Measurements from ENCODE around the gene MOB1B.

DNA sequence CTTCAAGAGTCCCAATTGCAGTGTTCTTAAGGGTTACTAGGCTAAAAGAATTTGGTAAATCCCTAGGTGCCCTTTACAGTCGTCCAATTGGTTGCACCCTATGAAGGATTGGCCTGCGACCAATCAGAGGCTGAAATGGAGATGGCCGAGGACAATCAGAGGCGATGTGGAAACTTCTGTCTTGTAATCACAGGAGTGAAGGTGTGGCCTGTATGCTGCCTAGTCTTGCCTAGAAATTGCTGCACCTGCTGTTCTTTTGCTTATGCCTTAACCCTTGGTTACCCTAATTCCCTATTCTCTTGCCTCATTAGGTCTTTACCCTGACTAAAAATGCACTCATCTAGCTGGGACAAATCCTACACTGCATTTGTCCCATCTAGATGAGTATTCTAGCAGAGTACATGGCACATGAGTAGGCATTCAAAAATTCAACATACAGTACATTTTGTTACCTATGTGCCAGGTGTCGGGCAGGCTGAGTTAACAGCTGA is 90.3 kb downstream of the MOB1B start:
- TF ChIP-seq, protein P1, sequence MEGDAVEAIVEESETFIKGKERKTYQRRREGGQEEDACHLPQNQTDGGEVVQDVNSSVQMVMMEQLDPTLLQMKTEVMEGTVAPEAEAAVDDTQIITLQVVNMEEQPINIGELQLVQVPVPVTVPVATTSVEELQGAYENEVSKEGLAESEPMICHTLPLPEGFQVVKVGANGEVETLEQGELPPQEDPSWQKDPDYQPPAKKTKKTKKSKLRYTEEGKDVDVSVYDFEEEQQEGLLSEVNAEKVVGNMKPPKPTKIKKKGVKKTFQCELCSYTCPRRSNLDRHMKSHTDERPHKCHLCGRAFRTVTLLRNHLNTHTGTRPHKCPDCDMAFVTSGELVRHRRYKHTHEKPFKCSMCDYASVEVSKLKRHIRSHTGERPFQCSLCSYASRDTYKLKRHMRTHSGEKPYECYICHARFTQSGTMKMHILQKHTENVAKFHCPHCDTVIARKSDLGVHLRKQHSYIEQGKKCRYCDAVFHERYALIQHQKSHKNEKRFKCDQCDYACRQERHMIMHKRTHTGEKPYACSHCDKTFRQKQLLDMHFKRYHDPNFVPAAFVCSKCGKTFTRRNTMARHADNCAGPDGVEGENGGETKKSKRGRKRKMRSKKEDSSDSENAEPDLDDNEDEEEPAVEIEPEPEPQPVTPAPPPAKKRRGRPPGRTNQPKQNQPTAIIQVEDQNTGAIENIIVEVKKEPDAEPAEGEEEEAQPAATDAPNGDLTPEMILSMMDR (IDR thresholded peaks at IDR 0.05), result no peak
- no peak for TF ChIP-seq POLR2A (IDR thresholded peaks at IDR 0.05)
- TF ChIP-seq POLR2AphosphoS5 (IDR thresholded peaks at IDR 0.05), result no peak
